ENCODE results near the gene ZNF557.
"Not testable (repeated sequence)": the region's sequence is repeated elsewhere in the genome, so short reads cannot be mapped to it uniquely, and the experiment has no call there.

ZNF557 gene

GRCh38 chr19:7069042-7069903, at the start of gene ZNF557:
TSS of gene ZNF557 (plus strand) at chr19:7069703. CDS start at chr19:7075075, 5,372 bp downstream.
- peak; percentile 98 for DNase-seq (ENCODE audit: low read depth)

- DNase-seq (ENCODE audit: low read depth): not testable (repeated sequence)
Measured at GRCh38 chr19:7021331-7021730, 48.2 kb upstream of the ZNF557 start, which contains the start of gene MBD3L2B. TSS of gene MBD3L2B (minus strand) at chr19:7021431. CDS start at chr19:7021397, 34 bp downstream.

DNA sequence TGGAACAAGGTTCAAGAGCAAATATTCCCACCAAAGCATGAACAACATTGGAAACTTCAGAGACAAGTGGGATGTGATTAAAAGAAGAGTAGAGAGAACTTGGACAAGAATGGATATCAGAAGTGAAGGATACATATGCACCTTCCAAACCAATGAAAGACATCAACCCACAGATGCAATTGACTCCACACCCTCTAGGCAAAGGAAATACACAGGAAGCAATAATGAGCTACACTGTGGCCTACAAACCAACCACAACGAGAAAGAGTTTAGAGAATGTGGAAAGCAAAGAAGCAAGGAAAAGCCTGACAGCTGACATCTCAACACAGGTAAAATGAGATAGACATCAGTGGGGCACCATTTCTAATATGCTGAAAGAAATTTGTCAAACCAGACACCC, 40.7 kb upstream of the ZNF557 start:
- DNase-seq (ENCODE audit: low read depth): not testable (repeated sequence)

DNA sequence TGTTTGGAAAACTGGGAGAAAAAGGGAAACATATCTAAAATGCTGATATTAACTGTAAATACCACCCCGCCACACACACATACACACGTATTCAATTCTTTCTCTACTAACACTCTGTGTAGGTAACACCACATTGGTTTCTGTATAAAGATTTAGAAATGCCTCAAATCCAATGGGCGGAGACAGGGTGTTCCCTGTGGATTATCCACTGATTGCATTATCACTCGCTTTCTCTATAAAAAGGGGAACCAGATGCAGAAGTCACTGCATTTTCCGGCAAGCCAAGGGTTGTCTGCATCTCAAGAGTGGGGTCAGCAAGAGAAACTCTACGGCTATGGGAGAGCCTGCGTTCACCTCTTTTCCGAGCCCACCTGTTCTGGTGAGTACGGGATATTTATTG, 39.2 kb upstream of the ZNF557 start, which contains the start of gene MBD3L5:
MBD3L5 (plus strand) TSS at position 301 of the 400 bp plus-strand sequence; CDS start at position 335, 34 bp downstream.
- DNase-seq (ENCODE audit: low read depth): not testable (repeated sequence)

GRCh38 chr19:7040079-7040478, 29.4 kb upstream of the ZNF557 start, which contains the start of gene MBD3L4:
TSS of gene MBD3L4 (minus strand) at chr19:7040179. CDS start at chr19:7040144, 35 bp downstream.
- DNase-seq (ENCODE audit: low read depth): not testable (repeated sequence)

- DNase-seq (ENCODE audit: low read depth): not testable (repeated sequence)
Measured at GRCh38 chr19:7041563-7041962, 27.9 kb upstream of the ZNF557 start.

DNA sequence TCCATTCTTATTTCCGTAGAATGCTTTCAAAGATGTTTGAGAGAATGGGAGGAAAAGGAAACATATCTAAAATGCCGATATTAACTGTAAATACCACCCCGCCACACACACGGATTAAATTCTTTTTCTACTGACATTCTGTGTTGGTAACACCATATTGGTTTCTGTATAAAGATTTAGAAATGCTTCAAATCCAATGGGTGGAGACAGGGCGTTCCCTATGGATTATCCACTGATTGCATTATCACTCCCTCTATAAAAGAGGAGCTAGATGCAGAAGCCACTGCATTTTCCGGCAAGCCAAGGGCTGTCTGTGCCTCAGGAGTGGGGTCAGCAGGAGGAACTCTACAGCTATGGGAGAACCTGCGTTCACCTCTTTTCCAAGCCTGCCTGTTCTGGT, 20.5 kb upstream of the ZNF557 start, which contains the start of gene MBD3L2:
MBD3L2 (plus strand) TSS at position 301 of the 400 bp plus-strand sequence; CDS start at position 354, 53 bp downstream.
- not testable (repeated sequence) for DNase-seq (ENCODE audit: low read depth)

DNA sequence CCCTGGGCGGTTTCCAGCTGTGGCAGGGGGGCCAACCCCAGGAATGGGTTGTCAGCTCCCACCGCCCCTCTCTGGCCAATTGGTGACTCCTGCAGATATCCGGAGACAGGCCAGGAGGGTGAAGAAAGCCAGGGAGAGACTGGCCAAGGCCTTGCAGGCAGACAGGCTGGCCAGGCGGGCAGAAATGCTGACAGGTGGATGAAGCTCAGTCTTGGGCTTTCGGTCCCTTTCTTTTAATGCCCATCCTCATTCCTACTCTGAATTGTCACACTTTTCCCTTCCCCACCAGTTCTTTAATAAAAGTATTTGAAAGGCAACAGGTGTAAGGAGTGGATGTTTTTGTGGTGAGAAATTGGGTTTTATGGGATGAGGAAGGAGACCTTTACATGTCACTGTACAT, 18.1 kb upstream of the ZNF557 start:
- DNase-seq (ENCODE audit: low read depth): not testable (repeated sequence)

- DNase-seq (ENCODE audit: low read depth): not testable (repeated sequence)
Measured at GRCh38 chr19:7052896-7053295, 16.6 kb upstream of the ZNF557 start.

DNA sequence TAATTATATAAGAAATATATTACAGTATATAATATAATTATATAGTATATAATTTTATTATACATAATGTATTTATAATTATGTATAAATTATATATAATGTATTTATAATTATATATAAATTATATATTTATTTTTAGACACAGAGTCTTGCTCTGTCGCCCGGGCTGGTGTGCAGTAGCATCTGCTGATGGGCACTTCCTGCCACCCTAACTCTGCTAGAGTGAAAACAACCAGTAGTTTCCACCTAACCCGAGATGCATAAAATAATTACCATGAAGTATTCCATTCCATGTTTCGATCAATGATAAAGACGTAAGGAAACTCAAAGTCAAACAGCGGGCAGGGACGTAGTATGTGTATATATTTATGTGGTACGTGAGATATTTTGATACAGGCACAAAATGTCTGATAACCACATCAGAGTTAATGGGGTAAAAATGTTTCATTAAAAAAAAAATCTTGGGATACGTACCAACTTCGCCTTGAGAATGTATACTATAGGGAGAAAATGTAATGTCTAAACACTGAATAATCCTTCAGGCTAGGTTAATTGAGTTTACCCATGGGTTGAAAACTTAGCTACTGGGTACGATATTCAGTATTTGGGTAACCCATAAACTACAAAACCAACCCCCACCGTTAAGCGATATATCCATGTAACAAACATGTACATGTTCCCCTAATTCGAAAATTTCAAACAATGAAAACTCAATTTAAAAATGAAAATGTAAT, 14.7 kb upstream of the ZNF557 start:
- DNase-seq (ENCODE audit: low read depth): not testable (repeated sequence)

DNA sequence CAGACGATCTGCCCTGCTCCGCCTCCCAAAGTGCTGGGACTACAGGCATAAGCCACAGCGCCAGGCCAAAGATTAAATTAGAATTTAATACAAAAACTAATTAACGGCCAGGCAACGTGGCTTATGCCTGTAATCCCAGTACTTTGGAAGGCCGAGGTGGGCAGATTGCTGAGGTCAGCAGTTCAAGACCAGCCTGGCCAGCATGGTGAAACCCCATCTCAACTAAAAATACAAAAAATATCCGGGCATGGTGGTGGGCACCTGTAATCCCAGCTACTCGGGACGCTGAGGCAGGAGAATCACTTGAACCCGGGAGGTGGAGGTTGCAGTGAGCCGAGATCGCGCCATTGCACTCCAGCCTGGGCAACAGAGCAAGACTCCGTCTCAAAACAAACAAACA, 13.8 kb upstream of the ZNF557 start:
- not testable (repeated sequence) for DNase-seq (ENCODE audit: low read depth)

DNA sequence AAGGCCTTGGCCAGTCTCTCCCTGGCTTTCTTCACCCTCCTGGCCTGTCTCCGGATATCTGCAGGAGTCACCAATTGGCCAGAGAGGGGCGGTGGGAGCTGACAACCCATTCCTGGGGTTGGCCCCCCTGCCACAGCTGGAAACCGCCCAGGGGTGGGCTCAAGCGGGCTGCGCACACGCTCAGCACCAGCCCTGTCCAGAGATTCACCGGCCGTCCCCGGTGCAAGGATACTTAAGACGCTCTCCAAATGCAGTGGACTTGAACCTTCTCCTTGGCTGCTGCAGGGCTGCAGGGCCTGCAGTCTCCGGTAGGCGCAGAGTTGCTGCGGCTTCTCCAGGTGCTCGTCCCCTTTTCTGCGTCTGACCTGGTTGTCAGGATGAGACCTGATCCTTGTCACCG, 13.1 kb upstream of the ZNF557 start:
- DNase-seq (ENCODE audit: low read depth): not testable (repeated sequence)

DNA sequence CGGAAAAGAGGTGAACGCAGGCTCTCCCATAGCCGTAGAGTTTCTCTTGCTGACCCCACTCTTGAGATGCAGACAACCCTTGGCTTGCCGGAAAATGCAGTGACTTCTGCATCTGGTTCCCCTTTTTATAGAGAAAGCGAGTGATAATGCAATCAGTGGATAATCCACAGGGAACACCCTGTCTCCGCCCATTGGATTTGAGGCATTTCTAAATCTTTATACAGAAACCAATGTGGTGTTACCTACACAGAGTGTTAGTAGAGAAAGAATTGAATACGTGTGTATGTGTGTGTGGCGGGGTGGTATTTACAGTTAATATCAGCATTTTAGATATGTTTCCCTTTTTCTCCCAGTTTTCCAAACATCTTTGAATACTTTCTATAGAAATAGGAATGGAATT, 10.9 kb upstream of the ZNF557 start, which contains the start of gene MBD3L3:
MBD3L3 (minus strand) TSS at position 101 of the 400 bp plus-strand sequence; CDS start at position 30, 71 bp downstream.
- not testable (repeated sequence) for DNase-seq (ENCODE audit: low read depth)

DNA sequence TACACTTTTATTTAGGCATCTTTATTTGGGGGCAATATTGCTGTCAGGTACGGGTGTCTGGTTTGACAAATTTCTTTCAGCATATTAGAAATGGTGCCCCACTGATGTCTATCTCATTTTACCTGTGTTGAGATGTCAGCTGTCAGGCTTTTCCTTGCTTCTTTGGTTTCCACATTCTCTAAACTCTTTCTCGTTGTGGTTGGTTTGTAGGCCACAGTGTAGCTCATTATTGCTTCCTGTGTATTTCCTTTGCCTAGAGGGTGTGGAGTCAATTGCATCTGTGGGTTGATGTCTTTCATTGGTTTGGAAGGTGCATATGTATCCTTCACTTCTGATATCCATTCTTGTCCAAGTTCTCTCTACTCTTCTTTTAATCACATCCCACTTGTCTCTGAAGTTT, 9.5 kb upstream of the ZNF557 start:
- not testable (repeated sequence) for DNase-seq (ENCODE audit: low read depth)

- DNase-seq (ENCODE audit: low read depth): no peak
Measured at GRCh38 chr19:7063339-7063738, 6.2 kb upstream of the ZNF557 start.

DNA sequence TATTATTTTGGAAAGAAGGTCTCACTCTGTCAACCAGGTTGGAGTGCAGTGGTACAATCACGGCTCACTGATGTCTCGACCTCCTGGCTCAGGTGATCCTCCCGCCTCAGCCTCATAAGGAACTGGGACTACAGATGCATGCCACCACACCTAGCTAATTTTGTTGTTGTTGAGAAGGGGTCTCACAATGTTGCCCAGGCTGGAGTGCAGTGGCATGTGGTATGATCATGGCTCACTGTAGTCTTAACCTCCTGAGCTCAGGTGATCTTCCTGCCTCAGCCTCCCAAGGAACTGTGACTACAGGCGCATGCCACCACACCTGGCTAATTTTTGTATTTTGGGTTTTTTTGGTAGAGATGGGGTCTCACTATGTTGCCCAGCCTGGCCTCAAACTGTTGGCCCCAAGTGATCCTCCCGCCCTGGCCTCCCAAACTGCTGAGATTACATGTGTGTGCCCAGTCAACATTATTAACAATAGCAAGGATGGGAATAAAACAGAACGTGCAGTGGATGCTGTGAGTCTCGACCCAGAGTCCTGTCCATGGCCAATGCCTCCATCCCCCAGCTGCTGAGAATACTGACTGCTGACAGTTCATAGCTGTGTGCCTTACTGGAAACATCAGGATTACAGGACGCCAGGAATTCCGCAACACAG, 5.6 kb upstream of the ZNF557 start:
- no peak for DNase-seq (ENCODE audit: low read depth)

- DNase-seq (ENCODE audit: low read depth): peak; percentile 22
Measured at GRCh38 chr19:7067122-7067521, 2.4 kb upstream of the ZNF557 start.

DNA sequence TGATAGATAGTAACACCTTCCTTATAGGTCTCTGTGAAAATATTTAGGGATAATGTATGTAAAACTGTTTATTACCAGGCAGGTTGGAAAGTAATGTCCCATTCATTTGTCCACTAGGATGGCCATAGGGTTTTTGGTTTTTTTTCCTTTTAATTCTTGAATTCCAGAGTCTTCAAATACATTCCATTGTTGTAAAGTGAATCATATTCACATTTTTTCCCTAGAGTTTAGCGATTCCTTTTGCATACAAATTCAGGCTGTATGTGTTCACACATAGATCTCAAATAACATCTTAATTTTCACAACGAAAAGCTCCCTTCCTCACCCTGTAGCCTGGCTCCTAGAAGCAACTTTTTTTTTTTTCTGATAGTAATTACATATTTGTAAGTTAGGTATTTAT, 1.8 kb upstream of the ZNF557 start:
- DNase-seq (ENCODE audit: low read depth): peak; percentile 49

DNA sequence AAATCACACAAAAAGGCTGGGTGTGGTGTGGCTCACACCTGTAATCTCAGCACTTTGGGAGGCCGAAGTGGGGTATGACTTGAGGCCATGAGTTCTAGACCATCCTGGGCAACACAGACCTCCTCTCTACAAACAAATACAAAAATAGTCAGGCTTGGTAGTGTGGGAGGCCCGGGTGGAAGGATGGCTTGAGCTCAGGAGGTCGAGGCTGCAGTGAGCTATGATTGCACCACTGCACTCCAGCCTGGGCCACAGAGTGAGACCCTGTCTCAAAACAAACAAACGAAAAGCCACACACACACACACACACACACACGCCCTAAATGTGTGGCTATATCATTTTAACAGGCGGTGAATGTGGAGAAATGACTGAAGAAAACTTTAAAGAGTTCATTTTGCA, 904 bp upstream of the ZNF557 start:
- DNase-seq (ENCODE audit: low read depth): no peak

DNA sequence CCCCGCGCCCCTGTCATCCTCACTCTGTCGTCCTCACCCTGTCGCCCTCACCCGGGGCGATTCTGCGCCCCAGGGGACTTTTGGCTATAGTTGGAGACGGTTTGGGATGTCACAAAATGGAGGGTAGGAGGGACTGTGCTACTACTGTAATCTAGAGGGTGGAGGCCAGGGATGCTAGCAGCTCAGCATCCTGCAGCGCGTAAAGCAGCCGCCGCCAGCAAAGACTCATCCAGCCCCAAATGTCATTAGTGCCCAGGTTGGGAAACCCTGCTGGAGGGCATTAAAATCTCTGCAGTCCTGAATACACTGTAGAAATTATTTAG, 362 bp downstream of the ZNF557 start:
- peak; percentile 33 for DNase-seq (ENCODE audit: low read depth)

GRCh38 chr19:7072541-7072940, 3.0 kb downstream of the ZNF557 start:
- no peak for DNase-seq (ENCODE audit: low read depth)

DNA sequence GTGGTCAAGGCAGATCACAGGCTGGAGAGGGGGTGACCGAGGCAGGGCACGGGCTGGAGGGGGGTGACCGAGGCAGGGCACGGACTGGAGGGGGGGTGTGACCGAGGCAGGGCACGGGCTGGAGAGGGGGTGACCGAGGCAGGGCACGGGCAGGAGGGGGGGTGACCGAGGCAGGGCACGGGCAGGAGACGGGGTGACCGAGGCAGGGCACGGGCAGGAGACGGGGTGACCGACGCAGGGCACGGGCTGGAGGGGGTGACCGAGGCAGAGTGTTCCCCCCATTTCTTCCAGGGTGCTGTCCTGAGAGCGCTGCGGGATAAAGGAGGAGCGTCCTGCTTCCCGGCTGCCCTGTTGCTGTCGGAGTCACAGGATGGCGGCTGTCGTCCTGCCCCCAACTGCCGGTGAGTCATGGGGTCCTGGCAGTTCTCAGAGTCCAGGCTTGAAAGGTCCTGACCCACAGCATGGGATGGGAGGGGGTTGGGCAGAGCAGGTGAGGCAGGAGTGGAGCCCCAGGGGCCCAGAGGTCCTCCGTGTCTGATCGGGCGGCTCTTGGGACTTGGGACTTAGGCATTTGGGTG, 5.3 kb downstream of the ZNF557 start:
- no peak for DNase-seq (ENCODE audit: low read depth)
